ENCODE data around the gene STUM.

DNA sequence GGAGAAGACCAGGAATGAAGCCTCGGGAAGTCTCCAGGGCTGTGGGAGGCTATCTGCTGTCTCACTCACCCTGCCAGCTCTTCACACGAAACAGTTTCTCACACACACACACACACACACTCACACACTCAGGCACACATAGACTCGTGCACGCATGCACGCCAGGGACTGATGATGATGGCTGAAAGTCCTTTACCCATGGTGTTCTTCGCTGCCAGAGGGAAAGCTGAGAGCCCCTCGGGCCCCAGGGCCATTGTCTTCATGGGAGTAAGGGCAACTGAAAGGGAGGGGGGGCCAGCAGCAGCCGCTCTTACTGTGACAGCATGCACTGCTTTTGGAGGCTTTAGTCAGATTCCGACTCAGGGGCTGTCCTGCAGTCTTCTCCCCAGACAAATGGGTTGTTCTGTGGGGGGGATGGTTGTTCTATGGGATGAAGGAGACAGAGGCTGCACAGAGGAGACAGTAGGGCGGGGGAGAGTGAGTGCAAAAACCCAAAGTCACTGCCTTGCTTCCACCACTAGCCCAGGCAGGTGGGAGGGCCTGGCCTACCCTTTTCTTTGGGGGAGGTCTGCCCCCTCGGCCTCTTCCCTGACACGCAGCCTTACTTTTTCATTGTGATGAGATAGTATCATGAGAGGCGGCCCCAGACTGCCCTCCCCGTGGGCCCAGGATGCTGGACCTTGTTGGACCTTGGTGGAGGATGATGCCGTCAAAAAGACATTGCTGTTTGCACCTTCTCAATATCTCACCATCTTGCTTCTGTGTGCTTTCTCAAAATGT, 29.0 kb downstream of the STUM start:
- TF ChIP-seq SRF (IDR thresholded peaks at IDR 0.05; ENCODE audit: low read depth, low read length) (no peak), KDM4A (IDR thresholded peaks at IDR 0.05; ENCODE audit: low read depth, low read length, severe bottlenecking) (no peak), SUZ12 (IDR thresholded peaks at IDR 0.05; ENCODE audit: low read length) (no peak), EZH2 (IDR thresholded peaks at IDR 0.05; ENCODE audit: low read depth, low read length, severe bottlenecking) (no peak), TAF1 (IDR thresholded peaks at IDR 0.05; ENCODE audit: low read depth, low read length) (no peak), RBBP5 (IDR thresholded peaks at IDR 0.05; ENCODE audit: borderline replicate concordance, low read depth, low read length) (no peak), GABPA (IDR thresholded peaks at IDR 0.05; ENCODE audit: borderline replicate concordance, insufficient read depth, low read length) (no peak)
- TF ChIP-seq, protein P1, sequence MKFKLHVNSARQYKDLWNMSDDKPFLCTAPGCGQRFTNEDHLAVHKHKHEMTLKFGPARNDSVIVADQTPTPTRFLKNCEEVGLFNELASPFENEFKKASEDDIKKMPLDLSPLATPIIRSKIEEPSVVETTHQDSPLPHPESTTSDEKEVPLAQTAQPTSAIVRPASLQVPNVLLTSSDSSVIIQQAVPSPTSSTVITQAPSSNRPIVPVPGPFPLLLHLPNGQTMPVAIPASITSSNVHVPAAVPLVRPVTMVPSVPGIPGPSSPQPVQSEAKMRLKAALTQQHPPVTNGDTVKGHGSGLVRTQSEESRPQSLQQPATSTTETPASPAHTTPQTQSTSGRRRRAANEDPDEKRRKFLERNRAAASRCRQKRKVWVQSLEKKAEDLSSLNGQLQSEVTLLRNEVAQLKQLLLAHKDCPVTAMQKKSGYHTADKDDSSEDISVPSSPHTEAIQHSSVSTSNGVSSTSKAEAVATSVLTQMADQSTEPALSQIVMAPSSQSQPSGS (IDR thresholded peaks at IDR 0.05; ENCODE audit: low read length): no peak
- TF ChIP-seq, protein P2, sequence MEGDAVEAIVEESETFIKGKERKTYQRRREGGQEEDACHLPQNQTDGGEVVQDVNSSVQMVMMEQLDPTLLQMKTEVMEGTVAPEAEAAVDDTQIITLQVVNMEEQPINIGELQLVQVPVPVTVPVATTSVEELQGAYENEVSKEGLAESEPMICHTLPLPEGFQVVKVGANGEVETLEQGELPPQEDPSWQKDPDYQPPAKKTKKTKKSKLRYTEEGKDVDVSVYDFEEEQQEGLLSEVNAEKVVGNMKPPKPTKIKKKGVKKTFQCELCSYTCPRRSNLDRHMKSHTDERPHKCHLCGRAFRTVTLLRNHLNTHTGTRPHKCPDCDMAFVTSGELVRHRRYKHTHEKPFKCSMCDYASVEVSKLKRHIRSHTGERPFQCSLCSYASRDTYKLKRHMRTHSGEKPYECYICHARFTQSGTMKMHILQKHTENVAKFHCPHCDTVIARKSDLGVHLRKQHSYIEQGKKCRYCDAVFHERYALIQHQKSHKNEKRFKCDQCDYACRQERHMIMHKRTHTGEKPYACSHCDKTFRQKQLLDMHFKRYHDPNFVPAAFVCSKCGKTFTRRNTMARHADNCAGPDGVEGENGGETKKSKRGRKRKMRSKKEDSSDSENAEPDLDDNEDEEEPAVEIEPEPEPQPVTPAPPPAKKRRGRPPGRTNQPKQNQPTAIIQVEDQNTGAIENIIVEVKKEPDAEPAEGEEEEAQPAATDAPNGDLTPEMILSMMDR (IDR thresholded peaks at IDR 0.05; ENCODE audit: control extremely low read depth in 1 of 3, insufficient read depth in 1 of 3, low read depth in 1 of 3, low read length in 3 of 3): no peak

All from H1 (cell line).